Stimulated activated CD4-positive, alpha-beta T cell treated with anti-CD3 and anti-CD28 coated beads, Interleukin-2, amount 100 ng/mL, for 48 hours (primary cell): ENCODE measurements around the gene SH3GL1.

Experiments used
- DNase-seq, 2 donors: peaks; one replicate each; pipeline ENCODE4 v3.0.0-alpha.2; 2020

The SH3GL1 gene, protein sequence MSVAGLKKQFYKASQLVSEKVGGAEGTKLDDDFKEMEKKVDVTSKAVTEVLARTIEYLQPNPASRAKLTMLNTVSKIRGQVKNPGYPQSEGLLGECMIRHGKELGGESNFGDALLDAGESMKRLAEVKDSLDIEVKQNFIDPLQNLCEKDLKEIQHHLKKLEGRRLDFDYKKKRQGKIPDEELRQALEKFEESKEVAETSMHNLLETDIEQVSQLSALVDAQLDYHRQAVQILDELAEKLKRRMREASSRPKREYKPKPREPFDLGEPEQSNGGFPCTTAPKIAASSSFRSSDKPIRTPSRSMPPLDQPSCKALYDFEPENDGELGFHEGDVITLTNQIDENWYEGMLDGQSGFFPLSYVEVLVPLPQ

DNA sequence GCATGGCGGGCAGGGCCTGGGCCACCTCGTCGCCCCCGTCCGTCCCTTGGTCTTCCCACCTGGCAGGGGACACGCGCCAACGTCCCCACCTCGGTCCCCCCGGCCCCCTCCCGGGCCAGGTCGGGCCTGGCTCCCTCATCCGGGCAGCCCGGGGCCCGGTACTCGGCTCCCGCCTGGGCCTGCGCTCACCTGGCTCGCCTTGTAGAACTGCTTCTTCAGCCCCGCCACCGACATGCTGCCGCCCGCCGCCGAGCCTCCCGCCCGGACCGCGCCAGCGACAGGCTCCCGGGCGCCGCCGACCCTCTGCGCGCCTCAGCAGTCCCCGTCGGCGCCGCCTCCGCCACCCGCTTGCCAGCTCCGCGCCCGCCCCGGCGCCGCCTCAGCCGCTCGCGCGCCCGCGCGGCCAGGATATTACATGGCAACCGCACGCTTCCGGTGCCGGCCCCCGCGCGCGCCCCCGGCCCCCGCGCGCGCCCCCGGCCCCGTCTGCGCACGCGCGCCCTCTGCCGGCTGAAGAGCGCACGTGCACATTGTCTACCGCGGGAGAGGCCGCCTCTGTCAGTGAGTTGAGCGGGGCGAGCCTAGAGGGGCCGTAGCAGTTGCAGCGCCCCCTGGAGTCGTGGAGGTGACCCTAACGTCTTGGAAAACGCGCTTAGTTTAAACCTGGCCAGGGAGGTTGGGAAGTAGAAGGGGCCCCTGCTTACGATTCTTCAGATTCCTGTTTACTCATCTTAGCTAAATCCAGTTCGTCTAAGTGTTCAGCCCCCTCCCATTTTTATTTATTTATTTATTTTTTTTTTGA lies at the start of gene SH3GL1:
TSS of gene SH3GL1 (minus strand) at position 413 of the 802 bp plus-strand sequence. CDS start at position 234, 179 bp downstream.
- peak; percentile 91 to 97 for DNase-seq

- DNase-seq = no peak
Observed at GRCh38 chr19:4449639-4450028, 49.3 kb upstream of the SH3GL1 start.

DNA sequence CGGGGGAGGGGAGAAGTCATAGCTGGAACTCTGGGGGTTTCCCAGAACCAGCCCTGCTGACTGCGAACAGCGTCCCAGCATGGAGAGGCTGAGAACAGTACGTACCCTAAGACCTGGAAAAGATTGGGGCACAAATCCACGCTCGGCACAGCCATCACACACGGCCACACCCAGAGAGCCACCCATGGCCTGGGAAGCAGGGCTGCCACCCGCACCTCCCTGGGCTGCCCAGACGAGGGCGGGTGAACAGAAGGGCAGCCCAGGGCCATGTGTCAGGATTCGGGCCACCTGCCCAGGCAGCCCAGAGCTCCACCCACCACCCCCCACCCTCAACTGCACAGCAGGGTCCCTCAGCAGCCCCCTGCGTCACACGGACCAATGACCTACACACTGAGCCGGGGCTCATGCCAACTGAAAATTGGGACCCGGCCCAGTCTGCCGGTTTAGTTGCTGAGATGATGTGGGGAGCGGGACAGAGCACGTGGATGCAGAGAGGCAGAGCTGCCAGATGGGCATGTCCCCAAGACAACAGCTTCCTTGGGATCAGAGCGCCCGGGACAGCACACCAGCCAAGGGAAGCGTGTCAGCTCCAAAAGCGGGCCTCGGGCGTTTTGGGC lies 48.8 kb upstream of the SH3GL1 start:
- DNase-seq = no peak

DNA sequence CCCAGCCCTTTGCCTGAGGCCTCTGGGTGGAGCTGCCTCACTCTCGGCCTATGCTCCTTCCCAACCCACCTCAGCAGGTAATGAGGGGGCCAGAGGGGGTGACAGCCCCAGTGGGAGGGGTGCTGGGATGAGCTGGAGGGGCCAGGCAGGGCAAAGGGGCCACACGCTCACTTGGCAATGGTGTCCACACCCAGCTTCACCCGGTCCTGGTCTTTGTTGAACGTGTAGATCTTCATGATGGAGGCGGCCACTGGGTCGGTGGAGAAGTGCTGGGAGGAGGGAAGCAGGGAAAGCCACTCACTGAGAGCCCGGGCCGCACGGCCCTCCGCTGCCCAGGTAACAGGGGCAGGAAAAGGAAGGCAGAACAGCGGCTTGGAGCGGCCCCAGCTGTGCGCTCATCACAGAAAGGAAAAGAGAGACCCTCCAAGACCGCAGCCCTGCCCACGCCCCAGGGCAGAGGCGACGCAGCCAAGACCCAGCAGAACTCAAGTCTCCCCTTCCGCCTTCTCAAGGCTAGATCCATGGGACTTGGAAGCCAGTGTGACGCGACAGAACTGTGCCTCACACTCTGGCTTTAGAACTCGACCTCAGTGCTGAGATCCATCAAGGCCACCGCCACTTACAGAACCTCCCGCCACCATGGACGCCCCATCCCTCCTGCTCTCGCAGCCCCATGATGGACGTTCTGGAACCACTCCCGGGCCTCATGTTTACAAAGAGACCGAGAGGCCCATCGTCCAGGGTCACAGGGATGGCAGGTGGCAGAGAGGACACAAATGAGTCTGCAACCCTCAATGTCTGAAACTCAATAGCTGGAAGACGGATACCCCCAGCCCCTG lies 48.0 kb upstream of the SH3GL1 start:
- no peak for DNase-seq

DNA sequence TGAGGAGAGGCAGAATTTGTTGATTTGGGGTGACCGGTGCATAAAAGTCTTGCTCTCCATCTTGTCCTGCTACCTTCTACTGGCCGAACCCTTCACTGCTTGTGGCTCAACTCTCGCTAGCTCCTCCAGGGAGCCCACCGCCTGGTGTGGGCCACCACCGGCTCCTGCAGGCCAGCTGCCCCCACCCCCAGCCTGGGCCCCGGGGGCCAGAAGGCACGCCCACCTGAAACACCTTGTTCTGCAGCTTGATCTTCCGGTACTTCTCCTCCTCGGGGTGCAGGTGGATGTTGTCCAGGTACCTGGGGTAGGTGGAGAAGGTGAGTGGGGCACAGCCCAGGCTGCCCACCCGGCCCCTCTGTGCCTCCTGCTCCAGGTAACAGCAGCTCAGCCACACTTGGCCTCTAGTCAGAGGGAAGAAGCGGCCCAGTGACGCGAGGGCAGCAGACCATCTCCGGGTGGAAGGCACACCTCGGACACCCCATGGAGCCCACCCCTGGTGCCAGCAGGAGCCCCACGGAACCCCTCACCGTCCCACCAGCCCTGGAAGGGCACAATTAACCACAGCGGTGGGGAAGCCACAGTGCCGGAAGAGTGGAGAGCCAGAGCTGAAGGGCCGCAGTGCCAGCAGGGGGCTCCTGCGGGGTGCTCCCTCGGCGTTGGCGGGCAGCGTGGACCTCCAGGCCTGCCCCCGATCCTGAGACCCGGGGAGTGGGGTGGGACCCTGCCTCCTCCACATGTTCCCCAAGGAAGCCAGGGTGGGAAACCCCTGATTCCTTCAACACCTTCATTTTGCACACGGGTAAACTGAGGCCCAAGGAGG lies 47.2 kb upstream of the SH3GL1 start:
- DNase-seq = no peak

DNA sequence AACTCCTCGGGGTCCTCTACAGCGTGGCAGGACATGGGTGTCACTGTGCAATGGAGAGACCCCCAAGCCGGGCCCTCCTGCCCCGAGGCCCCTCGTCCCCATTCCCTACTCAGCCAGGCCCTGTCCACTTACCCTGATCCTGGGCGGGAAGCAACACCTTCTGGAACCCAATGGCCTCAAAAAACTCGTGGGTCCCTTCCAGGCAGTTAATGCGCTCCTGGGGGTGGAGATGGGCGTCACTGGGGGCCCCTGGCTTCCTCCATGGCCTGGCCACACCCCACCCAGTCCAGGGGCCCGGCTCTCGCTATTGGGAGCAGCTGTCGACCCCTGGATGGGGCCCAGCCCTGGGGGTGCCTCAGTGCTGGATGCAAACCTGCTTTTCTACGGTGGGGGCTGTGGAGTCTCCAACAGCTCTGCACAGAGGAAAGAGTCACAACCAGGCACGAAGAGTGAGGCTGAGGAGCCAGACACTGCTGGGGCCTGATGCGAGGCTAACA lies 46.4 kb upstream of the SH3GL1 start:
- no peak for DNase-seq

- DNase-seq = no peak
Observed at GRCh38 chr19:4445963-4446703, 45.8 kb upstream of the SH3GL1 start.

GRCh38 chr19:4444765-4445741 lies 44.7 kb upstream of the SH3GL1 start:
- no peak for DNase-seq

DNA sequence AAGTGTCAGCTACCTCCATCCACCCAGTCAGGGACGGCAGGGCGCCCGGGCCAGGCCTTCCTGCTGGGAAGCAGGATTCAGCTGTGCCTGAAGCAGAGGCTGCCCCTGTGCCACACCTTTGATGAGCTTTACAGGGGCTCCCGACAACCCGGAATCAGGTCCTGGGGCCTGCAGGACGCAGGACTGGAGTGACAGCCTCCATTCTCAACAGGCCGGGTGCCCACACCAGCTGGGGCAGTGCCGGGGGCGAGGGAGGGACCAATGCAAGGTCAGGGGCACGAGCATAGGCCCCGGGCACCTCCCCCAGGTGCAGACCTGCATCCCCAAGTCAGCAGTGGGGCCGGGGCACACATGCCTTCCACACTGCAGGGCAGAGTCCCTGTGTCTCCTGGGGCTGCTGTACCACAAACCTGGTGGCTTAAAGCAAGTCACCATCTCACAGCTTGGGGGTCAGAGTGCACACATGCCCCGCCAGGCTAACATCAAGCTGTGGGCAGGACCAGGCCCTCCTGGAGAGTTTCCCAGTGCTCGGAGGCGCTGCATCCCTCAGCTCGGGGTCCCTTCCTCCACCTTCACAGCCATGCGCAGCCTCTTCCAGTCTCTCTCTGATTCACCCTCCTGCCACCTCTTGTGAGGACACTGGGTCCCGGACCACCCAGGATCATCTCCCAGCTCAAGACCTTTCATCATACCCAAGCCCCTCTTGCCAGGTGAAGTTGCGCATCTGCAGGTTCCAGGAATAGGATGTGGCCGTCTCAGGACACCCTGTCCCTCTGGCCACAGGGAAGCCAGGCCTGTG lies 43.8 kb upstream of the SH3GL1 start:
- no peak for DNase-seq

DNA sequence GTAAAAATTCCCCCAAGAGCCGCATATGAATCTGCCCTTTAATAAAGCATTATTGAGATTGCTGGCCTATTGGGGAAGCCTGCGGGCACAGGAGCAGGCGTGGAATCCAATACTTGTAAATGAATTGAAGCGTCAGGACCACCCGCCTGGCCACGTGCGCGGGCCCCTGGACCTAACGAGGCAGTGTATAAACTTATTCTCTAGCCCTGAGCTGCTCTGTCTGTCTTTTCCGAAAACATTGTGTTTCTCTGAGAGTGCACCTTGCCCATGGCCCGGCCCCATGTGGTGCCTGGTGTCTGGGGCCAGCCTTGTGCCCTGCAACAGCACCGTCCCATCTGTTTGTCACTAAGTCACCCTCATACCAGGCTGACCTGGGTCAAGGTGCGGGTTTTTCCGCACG lies 42.8 kb upstream of the SH3GL1 start:
- no peak for DNase-seq

DNA sequence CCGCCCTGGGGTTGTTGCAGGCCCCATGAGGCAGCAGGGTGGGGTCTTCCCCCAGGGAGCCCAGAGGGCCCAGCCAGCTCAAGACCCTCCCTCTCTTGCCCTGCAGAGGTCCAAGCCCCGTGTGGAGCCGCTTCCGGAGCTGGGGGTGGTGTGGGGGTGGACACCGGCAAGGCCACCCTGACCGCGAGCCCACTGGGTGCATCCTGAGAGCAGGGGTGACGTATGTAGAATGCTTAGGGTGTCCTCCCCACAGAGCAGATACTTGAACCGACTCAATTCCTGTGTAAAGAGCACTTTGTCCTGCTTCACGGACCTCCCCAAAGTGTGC lies 42.4 kb upstream of the SH3GL1 start:
- no peak for DNase-seq

GRCh38 chr19:4441994-4442818 lies 41.9 kb upstream of the SH3GL1 start:
- DNase-seq = no peak

DNA sequence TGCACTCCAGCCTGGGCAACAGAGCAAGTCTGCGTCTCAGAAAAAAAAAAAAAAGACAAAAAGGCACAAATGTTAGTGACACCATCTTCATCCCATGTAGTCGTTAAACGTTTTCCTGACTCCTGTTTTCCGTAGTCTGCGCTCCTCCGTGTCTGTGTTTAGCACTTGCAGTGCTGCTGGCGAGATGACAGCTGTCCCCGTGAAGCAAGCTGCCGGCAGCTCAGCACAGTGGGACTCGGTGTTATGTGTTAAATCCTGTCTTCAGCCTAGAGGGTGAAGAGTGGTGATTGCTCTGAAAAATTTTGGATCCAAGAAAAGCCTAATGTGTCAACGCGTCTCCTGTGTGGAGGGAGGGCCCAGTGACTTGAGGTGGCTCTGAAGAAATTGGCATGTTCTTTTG lies 38.9 kb upstream of the SH3GL1 start:
- no peak for DNase-seq

DNA sequence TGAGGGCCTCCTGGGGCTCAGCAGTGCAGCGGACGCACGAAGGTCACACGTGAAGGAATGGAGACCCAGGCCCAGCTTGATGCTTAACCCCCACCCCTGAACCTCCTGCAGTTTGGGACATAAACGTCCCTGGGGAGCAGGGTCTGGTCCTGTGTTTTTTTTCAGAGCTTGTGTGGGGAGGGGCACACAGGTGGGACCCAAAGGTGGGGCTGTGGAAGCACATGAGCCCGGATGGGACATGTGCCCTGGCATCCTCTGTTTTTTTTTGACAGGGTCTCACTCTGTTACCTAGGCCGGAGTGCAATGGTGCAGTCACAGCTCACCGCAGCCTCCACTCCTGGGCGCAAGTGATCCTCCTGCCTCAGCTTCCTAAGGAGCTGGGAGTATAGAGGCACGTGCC lies 36.8 kb upstream of the SH3GL1 start:
- DNase-seq = no peak

GRCh38 chr19:4436231-4436630 lies 35.9 kb upstream of the SH3GL1 start:
- no peak for DNase-seq

GRCh38 chr19:4434391-4434790 lies 34.0 kb upstream of the SH3GL1 start:
- no peak for DNase-seq

GRCh38 chr19:4432918-4433506 lies 32.7 kb upstream of the SH3GL1 start:
- DNase-seq = no peak
